ENCODE results near the gene EVPL. TPM values are rescaled to one million over a fixed set of nuclear protein-coding genes. Genes with fewer than 3 reads are reported as not detected.

The EVPL gene
- total and polyA plus RNA-seq, 2 of the 13 experiments (the other 11 are each of a cell fraction or from before 2014, with no cell fraction given), result 2.1 to 8.2 TPM

DNA sequence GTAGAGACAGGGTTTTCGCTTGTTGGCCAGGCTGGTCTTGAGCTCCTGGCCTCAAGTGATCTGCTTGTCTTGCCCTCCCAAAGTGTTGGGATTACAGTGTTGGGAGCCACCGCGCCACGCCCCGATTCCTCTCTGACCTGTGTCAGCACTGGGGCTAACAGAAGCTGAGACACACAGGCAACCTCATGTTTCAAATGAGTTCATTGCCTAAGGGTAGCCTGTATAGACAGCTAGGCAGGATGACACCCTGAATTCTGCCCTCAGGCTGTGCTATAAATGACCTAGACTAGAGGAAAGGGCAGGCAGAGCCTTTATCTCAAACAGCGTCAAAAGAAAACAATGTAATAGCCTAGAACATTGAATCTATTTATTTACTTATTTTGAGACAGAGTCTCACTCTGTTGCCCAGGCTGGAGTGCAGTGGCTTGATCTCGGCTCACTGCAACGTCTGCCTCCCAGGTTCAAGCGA is 28.7 kb downstream of the EVPL start (continued):
- TF ChIP-seq, protein P1, sequence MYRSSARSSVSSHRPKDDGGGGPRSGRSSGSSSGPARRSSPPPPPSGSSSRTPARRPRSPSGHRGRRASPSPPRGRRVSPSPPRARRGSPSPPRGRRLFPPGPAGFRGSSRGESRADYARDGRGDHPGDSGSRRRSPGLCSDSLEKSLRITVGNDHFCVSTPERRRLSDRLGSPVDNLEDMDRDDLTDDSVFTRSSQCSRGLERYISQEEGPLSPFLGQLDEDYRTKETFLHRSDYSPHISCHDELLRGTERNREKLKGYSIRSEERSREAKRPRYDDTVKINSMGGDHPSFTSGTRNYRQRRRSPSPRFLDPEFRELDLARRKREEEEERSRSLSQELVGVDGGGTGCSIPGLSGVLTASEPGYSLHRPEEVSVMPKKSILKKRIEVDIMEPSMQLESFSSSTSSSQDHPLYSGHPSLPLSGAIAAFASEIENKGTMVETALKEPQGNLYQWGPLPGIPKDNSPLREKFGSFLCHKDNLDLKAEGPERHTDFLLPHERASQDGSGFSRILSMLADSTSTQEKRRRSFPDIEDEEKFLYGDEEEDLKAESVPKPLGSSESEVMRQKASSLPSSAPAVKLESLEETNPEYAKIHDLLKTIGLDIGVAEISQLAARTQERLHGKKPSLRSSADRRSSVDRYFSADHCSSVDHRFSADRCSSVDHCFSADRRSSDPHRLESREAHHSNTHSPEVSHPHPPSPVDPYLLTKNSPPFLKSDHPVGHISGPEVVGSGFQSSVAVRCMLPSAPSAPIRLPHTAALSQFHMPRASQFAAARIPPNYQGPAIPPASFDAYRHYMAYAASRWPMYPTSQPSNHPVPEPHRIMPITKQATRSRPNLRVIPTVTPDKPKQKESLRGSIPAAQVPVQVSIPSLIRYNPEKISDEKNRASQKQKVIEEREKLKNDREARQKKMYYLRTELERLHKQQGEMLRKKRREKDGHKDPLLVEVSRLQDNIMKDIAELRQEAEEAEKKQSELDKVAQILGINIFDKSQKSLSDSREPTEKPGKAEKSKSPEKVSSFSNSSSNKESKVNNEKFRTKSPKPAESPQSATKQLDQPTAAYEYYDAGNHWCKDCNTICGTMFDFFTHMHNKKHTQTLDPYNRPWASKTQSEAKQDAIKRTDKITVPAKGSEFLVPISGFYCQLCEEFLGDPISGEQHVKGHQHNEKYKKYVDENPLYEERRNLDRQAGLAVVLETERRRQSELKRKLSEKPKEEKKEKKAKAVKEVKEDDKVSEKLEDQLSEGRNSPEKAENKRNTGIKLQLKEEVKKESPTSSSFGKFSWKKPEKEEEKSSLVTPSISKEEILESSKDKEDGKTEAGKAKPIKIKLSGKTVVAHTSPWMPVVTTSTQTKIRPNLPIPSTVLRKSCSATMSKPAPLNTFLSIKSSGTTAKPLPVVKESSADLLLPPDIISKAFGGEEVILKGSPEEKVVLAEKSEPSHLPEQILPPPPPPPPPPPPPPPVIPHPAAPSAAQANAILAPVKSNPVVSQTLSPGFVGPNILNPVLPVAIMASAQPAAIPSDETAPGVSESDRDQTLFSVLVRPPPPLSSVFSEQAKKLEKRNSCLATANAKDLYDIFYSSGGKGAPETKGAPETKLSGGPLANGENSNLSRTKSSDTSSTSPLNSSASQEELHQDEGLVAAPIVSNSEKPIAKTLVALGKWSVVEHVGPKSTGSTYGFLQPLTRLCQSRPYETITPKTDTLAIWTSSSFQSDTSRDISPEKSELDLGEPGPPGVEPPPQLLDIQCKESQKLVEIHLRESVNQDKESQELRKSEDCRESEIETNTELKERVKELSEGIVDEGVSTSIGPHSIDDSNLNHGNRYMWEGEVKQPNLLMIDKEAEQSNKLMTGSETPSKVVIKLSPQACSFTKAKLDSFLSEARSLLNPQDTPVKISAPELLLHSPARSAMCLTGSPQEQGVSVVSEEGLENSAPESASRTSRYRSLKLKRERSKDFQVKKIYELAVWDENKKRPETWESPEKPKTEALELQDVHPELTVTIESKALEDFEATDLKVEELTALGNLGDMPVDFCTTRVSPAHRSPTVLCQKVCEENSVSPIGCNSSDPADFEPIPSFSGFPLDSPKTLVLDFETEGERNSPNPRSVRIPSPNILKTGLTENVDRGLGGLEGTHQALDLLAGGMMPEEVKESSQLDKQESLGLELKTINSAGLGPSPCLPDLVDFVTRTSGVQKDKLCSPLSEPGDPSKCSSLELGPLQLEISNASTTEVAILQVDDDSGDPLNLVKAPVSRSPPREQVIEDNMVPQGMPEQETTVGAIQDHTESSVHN (CRISPR knock-in tag; IDR thresholded peaks at IDR 0.05), result peak; percentile 80; the same call in 1 of the 2 replicates
- TF ChIP-seq ISL2 (CRISPR knock-in tag; IDR thresholded peaks at IDR 0.05) (no peak), ZNF691 (CRISPR knock-in tag; IDR thresholded peaks at IDR 0.05; ENCODE audit: borderline replicate concordance, low read depth) (peak; percentile 24; the same call in 1 of the 2 replicates), BCLAF1 (IDR thresholded peaks at IDR 0.05) (no peak), RBFOX2 (IDR thresholded peaks at IDR 0.05; ENCODE audit: low read depth, low read length) (no peak), ZNF746 (CRISPR knock-in tag; IDR thresholded peaks at IDR 0.05) (no peak), NONO (IDR thresholded peaks at IDR 0.05) (no peak), NONO (CRISPR knock-in tag; conservative IDR thresholded peaks at IDR 0.05) (no peak), KDM4B (CRISPR knock-in tag; IDR thresholded peaks at IDR 0.05) (no peak), ZBTB10 (CRISPR knock-in tag; IDR thresholded peaks at IDR 0.05; ENCODE audit: borderline replicate concordance) (0 out of 2 replicates have a peak, but pooled peaks have one; percentile 18)
- TF ChIP-seq, protein P2, sequence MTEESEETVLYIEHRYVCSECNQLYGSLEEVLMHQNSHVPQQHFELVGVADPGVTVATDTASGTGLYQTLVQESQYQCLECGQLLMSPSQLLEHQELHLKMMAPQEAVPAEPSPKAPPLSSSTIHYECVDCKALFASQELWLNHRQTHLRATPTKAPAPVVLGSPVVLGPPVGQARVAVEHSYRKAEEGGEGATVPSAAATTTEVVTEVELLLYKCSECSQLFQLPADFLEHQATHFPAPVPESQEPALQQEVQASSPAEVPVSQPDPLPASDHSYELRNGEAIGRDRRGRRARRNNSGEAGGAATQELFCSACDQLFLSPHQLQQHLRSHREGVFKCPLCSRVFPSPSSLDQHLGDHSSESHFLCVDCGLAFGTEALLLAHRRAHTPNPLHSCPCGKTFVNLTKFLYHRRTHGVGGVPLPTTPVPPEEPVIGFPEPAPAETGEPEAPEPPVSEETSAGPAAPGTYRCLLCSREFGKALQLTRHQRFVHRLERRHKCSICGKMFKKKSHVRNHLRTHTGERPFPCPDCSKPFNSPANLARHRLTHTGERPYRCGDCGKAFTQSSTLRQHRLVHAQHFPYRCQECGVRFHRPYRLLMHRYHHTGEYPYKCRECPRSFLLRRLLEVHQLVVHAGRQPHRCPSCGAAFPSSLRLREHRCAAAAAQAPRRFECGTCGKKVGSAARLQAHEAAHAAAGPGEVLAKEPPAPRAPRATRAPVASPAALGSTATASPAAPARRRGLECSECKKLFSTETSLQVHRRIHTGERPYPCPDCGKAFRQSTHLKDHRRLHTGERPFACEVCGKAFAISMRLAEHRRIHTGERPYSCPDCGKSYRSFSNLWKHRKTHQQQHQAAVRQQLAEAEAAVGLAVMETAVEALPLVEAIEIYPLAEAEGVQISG (CRISPR knock-in tag; IDR thresholded peaks at IDR 0.05), result peak; percentile 53; the same call in 1 of the 2 replicates

All from HepG2 (cell line).